Activated CD4-positive, alpha-beta T cell treated with anti-CD3 and anti-CD28 coated beads, Interleukin-2, amount 50 U/mL, for 16 hours (primary cell): Measurements from ENCODE around the gene WDR1.

Source experiments
- DNase-seq: peaks from one replicate; pipeline ENCODE4 v3.0.0-alpha.2; 2020

WDR1 gene

GRCh38 chr4:10113362-10114047, 3.1 kb downstream of the WDR1 start:
- no peak for DNase-seq

DNA sequence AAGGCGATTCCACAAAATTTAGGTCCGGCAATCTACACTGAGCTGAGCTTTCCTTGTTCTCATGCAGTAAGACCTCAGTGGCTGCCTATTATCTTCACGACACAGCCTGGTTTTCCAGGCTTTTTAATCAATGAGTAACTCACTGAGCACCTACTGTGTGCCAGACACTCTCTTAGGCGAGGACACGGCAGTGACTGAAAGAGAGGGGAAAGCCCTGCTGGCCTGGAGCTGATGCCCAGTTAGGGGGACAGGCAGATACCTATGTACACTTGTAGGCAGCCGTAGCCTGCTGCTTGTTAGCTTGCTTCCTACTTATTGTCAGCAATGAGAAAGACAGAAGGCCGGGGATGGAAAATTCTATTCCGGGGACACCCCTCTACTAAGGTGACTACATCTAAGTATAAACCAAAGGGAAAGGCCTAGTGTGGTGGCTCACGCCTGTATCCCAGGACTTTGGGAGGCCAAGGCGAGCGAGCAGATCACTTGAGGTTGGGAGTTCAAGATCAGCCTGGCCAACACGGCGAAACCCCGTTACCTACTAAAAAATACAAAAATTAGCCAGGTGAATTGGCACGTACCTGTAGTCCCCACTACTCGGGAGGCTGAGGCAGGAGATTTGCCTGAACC, 3.8 kb downstream of the WDR1 start:
- DNase-seq: no peak

DNA sequence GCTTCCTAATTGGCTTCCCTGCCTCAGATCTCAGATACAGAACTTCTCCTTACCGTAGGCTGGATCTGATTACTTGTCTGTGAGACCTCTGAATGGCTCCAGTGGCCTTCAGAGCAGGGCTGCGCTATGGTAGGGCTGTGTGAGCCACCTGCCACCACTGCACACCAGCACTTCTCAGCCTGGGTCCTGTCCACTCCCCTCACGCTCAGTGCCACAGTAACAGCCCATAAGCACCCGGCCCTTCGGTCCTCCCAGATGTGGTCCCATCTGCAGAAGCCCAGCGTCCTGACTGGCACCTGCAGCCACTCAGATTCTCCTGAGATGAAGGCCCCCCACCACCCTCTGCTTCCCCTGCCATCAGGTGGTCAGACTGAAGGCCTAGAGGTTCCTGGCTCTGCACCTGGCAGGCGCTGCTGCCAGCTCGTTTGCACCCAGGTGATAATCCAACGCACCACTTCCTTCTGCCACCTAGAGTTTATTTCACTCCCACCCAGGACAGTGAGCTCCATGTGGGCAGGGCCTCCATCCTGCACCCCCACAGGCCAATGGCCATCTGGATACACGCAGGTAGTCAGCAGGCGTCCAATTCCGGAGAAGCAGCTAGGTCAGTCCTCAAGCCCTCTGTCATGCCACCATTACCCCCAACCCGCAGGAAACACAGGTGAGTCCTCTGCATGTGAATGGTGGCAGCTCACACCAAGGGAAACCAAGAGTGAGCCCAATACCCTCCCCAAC, 5.4 kb downstream of the WDR1 start:
- no peak for DNase-seq

DNA sequence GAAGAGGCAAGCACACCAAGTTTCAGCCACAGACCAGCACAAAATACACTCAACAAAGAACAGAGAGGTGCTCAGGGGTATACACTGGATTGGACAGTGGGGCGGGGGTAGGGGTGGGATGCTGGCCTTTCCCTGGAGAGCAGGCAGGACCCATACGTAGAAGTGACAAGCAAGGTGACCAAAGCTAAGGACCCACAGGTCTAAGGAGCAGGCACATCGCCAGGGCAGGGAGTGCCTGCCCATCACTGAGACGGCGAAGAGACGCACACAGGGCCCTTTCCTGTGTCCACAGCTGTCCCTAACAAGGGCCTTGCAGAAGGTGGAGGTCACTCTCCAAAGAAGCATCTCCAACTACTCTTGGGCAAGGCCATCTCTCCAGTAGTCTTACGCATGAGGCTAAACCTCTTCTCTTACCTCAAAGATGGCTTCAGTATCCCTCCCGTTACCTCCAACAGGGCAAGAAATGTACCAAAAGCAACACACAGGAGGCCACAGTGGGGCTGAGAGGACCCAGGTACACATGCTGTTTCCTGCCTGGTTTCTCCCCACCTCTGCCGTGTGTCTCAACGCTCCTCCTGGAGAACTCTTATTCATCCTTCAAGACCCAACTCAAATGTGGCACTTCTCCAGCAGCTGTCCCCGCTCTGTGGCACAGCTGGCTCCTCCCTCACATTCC, 6.5 kb downstream of the WDR1 start:
- no peak for DNase-seq

DNA sequence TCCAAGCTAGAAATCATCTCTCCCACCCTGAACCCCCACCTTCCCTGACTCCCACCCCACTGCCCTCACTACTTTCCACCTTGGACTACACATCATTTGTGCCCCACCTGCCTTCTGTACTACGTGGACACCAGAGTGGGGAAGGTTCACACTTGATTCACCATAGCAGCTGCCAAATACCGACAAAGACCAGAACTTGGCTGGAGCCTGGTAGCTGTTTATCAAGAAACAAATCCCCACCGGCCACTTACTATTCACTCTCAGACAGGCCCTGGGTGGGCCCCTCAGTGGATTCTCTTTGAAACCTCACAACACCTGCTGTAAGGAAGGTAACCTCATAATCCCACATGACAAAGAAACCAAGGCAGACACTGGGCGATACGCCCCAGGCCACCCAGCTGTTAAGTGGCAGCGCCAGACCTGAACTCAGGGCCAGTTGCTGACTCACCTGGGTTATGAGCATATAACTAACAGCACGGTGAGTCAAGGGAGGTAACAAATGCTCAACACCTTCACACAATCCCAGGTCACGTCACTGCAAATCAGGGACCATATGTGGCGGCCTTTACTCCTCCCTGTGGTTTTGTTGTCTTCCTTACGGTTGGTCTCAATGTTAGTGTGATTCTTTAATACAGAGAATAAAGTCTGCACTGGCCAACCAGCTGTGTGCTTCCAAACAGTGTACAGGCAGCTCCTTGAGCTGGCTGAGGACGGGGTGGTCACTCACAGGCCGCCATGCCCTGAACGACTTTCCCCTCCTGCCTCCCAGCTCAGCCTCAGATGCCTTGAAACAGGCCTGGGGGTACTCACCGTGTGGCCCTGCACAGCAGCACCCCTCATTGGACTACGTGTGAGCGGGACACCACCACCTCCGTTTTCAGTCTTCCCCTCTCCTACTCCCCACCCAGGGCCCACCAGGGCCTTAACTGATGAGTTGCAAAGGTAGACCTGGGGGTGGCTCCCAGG, 7.5 kb downstream of the WDR1 start:
- peak; percentile 39 for DNase-seq

DNA sequence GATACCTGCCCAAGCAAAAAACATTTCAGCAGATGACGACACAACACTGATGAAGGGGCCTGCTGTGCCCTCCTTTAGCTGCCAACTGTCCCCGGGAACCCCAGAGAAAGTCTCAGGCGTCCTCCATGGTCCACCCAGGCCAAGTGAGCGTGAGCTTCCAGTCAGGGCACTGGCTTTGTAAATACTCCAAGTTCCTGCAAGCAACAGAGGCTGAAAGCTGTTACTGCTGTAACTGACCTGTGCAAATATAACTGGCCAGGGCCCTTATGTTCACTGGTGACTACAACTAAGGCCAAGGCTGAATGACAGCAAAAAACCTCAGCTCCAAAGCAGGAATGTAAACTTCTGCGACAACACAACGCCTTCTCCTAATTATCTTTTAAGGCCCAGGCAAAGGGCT, 8.2 kb downstream of the WDR1 start:
- DNase-seq: no peak

DNA sequence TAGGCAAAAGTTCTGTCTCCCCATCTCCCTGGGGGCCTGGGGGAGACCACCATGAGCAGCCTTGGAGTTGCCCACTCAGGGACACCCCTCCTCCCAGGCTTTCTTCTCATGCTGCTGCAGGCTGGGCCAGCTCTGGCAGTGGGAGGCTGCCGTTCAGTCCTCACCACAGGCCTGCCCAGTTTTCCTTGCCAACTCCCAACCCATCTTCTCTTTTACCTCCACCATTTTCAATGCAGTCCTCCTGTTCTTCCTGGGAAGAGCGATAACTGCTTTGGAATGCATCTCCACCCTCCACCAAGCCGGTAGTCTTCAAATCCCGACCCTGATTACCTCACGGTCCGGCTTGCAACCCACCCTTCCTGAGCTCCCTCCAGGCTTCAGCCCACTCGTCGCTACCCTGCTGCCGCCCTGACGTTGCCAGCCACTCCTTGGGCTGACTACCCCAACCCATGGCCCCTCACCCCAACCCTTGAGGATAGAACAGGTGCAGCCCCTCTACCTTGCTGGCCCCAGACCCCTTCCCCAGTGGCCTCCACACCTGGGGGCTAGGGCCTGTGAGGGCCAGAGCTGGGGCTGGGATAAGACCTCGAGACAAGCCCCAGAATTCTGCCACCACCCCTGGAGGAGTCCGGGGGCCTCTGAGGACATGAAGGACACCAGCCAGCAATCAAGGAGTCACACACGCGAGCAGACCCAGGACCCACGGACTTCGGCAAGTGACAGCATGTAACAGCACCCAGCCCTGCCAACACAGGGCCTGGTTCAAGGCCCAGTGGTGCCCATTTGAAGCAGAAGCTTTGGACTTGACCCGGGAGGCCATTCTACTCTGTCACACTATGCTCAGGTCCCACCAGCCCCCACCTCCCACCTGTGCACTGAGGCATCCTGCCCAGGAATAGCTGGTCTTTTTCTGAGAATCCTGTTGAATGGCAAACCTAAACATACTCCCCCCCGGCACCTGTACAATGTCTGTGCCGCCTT, 9.2 kb downstream of the WDR1 start:
- no peak for DNase-seq

GRCh38 chr4:10106421-10107039, 10.1 kb downstream of the WDR1 start:
- DNase-seq: peak; percentile 89

DNA sequence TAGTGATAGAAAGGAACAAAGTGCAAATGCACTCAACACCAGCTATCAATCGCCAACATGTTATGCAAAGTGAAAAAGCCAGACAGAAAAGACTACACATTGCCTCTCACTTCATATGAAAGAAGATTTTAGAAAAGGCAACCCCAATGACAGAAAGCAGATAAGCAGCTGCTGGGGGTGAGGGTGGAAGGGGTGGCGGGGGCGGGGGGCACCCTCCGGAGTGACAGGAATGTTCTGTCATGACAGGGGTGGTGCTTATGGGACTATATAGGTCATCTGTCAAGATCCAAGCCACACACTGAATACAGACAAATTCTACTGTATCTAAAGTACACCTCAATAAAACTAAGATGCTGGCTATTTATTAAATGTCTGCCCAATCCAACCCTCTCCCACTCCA, 10.7 kb downstream of the WDR1 start:
- no peak for DNase-seq

DNA sequence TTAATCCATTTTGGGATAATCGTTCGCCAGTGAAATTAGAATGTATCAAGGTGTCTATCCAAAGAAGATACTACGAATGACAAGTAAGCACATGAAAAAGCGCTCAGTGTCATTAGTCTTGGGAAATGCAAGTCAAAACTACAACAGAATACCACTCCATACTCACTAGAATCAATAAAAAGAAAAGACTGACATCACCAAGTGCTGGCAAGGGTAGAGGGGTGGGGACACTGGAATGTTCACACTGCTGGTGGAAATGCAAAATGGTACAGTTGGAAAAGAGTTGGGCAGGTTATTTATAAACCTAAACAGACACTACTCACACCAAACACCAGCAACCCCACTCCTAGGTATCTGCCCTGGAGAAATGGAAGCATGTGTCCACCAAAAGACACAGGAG, 11.2 kb downstream of the WDR1 start:
- no peak for DNase-seq

DNA sequence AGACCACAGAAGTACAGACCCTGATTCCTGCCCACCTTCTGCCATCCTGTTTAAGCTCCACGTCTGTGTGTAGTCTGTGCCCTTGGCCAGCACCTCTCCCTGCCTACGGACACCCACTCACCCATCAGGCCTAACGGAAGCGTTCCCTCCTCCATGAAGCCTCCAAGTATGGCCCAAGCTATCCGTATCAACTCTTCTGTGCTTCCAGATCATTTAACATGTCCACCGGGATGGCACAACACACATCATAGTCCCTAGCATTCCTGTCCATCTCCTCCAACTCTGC, 11.7 kb downstream of the WDR1 start:
- DNase-seq: no peak

DNA sequence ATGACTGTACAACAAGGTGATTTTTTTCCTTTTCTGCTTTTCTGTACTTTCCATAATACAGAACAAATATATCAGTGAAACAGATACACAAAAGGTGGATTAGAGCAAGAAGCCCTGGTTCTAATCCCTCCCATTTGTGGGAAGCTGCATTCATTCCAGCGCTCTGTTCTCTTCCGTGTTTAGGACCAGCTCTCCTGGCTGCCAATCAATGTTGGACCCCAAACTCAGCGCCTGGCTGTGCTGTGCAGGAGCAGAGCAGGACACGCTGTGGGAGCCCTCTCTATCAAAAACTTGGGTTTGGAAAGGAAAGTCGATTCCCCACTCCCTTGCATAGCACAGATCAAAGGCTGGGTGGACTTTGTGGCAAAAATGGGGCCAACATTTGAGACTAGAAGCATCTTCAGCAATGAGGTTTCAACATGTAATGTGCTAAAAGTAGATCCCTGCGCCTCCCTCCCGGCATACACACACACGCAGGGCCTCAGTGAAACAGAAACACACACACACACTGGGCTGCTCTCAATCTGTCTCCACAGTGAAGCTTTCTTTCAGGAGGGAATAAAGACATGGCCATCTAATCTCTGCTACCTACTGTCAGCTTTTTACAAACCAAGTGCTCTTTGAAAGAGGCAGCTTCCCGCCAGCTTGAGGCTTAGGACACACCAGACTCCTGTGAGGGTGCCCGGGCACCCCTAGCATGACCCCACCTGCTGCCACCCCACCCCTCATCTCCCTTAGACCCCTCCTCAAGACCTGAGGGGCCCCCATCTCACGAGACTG, 12.2 kb downstream of the WDR1 start:
- DNase-seq: no peak

DNA sequence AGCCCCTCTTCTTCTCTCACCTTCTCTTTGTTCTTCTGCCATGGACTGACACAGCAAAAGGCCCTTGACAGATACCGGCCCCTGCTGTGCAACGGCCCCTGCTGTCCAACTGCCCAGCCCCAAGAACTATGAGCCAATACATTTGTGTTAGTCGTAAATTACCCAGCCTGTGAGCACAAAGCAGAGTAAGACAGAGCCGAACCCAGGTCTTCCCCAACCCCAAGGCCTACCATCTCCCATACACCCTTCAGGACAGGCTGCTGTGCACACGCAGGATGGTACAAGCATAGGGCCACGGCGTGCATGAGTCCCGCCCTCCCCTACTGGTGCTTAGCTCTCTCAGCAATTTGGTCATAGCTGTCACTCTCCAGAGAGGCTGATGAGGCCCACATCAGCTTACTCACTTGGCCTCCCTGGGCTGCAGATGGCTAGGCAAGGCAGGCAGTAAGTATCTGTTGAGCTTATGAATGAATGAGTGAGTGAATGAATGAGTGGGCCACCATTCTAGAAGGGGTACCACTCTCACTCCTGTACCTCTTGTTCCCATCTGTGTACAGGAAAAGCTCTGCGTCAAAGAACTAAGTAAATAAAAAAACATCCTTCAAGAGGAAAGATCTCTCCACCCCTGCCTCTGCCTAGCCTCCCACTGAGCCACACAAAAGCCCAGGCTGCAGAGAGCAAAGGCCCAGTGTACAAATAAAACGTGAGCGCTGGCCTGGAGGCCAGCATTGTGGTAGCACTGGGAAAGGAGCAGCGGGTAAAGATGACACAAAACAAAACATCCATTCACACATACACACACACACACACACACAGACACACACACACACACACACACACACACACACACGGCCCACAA, 13.9 kb downstream of the WDR1 start:
- DNase-seq: no peak

GRCh38 chr4:10101671-10102473, 14.7 kb downstream of the WDR1 start:
- DNase-seq: no peak

- no peak for DNase-seq
Measured at GRCh38 chr4:10100734-10101216, 15.8 kb downstream of the WDR1 start.

DNA sequence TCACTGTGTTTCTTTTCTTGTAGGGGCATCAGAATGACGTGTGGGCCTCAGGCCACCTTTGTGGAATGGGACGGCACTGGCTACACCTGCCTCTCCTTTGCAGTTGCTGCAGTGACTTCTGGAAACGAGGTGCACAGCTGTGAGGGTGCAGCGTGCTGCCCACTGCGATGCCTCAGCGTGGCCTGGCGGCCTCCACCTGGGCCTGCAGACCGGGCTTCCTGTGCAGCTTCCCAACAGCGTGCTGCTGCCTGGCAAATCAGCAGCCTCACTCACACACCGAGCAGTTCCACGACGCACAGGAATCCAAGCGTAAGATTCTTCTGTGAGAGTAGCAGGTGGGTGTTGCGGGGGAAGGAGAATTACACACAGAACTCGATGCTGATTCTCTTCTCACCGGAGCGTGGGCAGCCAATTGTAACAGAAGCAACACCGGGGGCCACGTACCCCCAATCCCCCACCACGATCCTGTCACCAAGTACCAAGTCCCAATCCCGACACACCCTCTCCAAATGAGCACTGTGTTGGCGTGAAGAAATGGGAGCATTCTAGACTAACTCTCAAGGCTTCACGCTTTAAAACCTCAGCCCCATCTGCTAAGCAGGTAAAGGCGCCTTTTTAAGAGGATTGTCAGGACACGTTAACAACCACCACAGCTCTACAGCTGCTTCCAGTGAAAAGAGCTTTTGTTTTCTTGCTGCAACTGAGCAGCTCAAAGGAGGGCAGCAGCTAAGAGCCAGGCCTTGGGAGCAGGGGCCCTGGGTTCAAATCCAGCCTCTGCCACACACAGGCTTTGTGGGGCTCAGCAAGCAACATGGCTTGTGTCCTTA, 16.9 kb downstream of the WDR1 start:
- DNase-seq: peak; percentile 51

- DNase-seq: peak; percentile 63
Measured at GRCh38 chr4:10098780-10099160, 17.8 kb downstream of the WDR1 start.
